Measurements from ENCODE around the gene TSACC. TPM values are rescaled to one million over a fixed set of nuclear protein-coding genes. Genes with fewer than 3 reads are reported as not detected.

Gene TSACC
- total and polyA plus RNA-seq, 10 of the 15 experiments (the other 5 are each of a cell fraction or from before 2014, with no cell fraction given), result 0.25 to 2.8 (median 0.92) TPM; not detected in 4

- Histone ChIP-seq H3K36me3 (ENCODE audit: control insufficient read depth in 2 of 2, insufficient read depth in 2 of 2, low read length in 1 of 2) (no peaks in the 10 kb centered on the region), H2AFZ (ENCODE audit: control insufficient read depth, low read depth, low read length) (no peak overlapping the region), H3K9me3 (replicated peaks; ENCODE audit: control insufficient read depth, insufficient read depth, low read length) (no peaks in the 10 kb centered on the region), H4K20me1 (ENCODE audit: control insufficient read depth, insufficient read depth) (no peaks in the 10 kb centered on the region), H3K4me3 (no peak overlapping the region), H3K27me3 (replicated peaks in 1 of 2; ENCODE audit: control insufficient read depth in 2 of 2, insufficient read depth in 2 of 2, low read length in 1 of 2) (peaks cover 6 to 11% of the 10 kb centered on the region in 2 experiments), H3K79me2 (ENCODE audit: control insufficient read depth, insufficient read depth, low read length) (no peaks in the 10 kb centered on the region), H3K9ac (ENCODE audit: control insufficient read depth, insufficient read depth, low read length) (no peak overlapping the region), H3K27ac (ENCODE audit: control insufficient read depth, insufficient read depth) (no peak overlapping the region), H3K4me2 (ENCODE audit: control insufficient read depth, insufficient read depth) (no peak overlapping the region), H3K4me1 (ENCODE audit: control insufficient read depth, insufficient read depth, low read length) (no peaks in the 10 kb centered on the region)
- TF ChIP-seq EZH2 (IDR thresholded peaks at IDR 0.05; ENCODE audit: borderline replicate concordance, control insufficient read depth, low read depth, low read length) (no peak), RFX5 (IDR thresholded peaks at IDR 0.05; ENCODE audit: low read depth, low read length) (no peak), CHD1 (IDR thresholded peaks at IDR 0.05; ENCODE audit: low read depth, low read length) (no peak), ASH2L (IDR thresholded peaks at IDR 0.05; ENCODE audit: borderline replicate concordance, low read depth) (no peak), POLR2A (IDR thresholded peaks at IDR 0.05; ENCODE audit: low read depth, low read length) (no peak), ESRRA (IDR thresholded peaks at IDR 0.05; ENCODE audit: low read length) (no peak), CEBPB (IDR thresholded peaks at IDR 0.05; ENCODE audit: borderline replicate concordance in 1 of 2, low read depth in 2 of 2, low read length in 2 of 2) (no peak), ZNF207 (IDR thresholded peaks at IDR 0.05; ENCODE audit: borderline replicate concordance) (no peak), BRCA1 (IDR thresholded peaks at IDR 0.05; ENCODE audit: low read depth, low read length) (no peak), CHD2 (IDR thresholded peaks at IDR 0.05; ENCODE audit: borderline replicate concordance, low read depth, low read length) (no peak), ZNF592 (IDR thresholded peaks at IDR 0.05) (no peak), RUNX3 (IDR thresholded peaks at IDR 0.05; ENCODE audit: low read length) (no peak), SREBF1 (IDR thresholded peaks at IDR 0.05; ENCODE audit: low read length) (no peak), SPI1 (IDR thresholded peaks at IDR 0.05; ENCODE audit: borderline replicate concordance, insufficient read depth, low read depth, low read length) (no peak), PAX5 (IDR thresholded peaks at IDR 0.05; ENCODE audit: borderline replicate concordance, low read depth, low read length) (no peak), EP300 (IDR thresholded peaks at IDR 0.05; ENCODE audit: borderline replicate concordance in 1 of 2, control insufficient read depth in 1 of 2, low read depth in 2 of 2, low read length in 2 of 2) (no peak), GABPA (IDR thresholded peaks at IDR 0.05; ENCODE audit: low read depth) (no peak), TCF7 (IDR thresholded peaks at IDR 0.05; ENCODE audit: borderline replicate concordance) (no peak)
- TF ChIP-seq, protein P1, sequence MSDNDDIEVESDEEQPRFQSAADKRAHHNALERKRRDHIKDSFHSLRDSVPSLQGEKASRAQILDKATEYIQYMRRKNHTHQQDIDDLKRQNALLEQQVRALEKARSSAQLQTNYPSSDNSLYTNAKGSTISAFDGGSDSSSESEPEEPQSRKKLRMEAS (IDR thresholded peaks at IDR 0.05; ENCODE audit: low read depth, low read length), result no peak
- no TSS peak for BruUV-seq (replicated peaks)
- ChIA-PET SMC1A (ENCODE audit: uncharacterized antibody, unreplicated experiment) (interaction anchor here (0.6 to 5.4 kb wide), 30 partner anchors 9 to 242 kb away, joined by 3 to 149 read pairs (median 4); partner anchors contain the start of gene TTC24), POLR2A (interaction anchor here (0.6 to 1.5 kb wide), 2 partner anchors 60 to 270 kb away, joined by 3 to 8 read pairs; no protein-coding TSS in a partner anchor), CTCF (interaction anchor here (0.6 to 7.8 kb wide), 61 partner anchors 7 to 1960 kb away, joined by 3 to 468 read pairs (median 5); partner anchors contain the start of genes IQGAP3, MEF2D, NAXE and SMG5), RAD21 (ENCODE audit: unreplicated experiment) (interaction anchor here (0.6 to 6.3 kb wide), 30 partner anchors 7 to 241 kb away, joined by 3 to 162 read pairs (median 4); partner anchors contain the start of gene NAXE)
- intact Hi-C loops (cut with micrococcal nuclease; ENCODE audit: unreplicated experiment), result no loop called here
- ATAC-seq (no peak), FAIRE-seq (no peak), DNase-seq (ENCODE audit: low read depth, low spot score) (no peak)
- in situ Hi-C loops (cut with MboI), result loop anchor here (5.0 kb wide), 1 partner anchor 221 kb away; no protein-coding TSS in a partner anchor
- WGBS (ENCODE audit: insufficient coverage, insufficient replicate concordance, low lambda C conversion rate, missing lambda C conversion rate), result 39% methylated on average over 6 of the region's 6 CpGs
These were observed 48.0 kb downstream of the TSACC start for GRCh38 chr1:156386134-156386901.

All from GM12878 (cell line).